GM19395 (cell line): ENCODE measurements around the gene CHST3.
"Not testable (repeated sequence)": the region's sequence is repeated elsewhere in the genome, so short reads cannot be mapped to it uniquely, and the experiment has no call there.

Source experiments
- ATAC-seq: cut with Tn5 transposase; IDR thresholded peaks from one replicate; pipeline ENCODE4 v1.9.1; 2021; ENCODE audit warnings: mild to moderate bottlenecking, moderate library complexity; ENCODE audit not compliant: unreplicated experiment

The CHST3 gene

DNA sequence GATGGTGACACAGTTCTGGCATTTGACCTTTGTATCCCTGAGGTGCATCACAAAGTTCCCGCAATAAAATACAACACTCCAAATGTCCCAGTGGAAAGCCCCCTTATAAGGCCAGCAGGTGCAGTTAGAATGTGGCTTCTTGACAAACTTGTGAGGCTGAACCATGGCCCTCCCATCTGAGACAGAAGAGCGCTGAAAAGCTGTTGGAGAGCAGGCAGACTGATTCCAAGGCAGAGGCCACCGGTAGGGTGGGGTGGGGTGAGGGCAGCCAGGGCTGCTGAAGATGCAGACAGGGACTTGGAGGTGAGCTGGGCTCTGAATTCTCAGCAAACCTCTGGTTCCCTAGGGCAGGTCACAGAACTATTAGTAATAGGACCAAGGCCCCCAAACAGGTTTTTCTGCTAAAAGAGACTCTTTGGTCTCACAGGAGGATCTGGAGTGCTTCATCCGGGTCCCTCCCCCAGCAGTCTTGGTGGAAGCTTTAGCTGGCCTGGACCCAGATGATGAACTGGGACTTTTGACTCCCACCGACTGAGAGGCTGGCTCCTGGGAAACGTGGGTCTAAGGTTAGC, 15.6 kb upstream of the CHST3 start:
- no peak for ATAC-seq

DNA sequence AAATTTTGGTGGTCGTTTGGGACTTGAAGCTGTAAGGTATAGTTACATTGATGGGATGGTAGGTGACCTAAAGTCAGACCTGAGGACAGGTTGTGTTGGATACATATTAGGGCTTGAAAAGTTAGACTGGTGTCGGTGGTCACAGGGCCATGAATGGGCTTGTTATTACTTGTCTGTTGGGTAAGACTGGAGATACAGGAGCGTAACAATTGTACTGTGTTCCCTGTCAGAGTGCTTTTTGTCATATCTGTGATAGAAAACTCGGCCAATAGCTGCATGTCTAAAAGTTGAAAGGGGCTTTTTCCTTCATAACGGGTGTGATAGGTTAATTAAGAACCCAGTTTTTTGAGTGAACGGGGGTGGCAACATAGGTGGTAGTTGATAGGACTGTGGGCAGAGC, 13.5 kb upstream of the CHST3 start:
- no peak for ATAC-seq

DNA sequence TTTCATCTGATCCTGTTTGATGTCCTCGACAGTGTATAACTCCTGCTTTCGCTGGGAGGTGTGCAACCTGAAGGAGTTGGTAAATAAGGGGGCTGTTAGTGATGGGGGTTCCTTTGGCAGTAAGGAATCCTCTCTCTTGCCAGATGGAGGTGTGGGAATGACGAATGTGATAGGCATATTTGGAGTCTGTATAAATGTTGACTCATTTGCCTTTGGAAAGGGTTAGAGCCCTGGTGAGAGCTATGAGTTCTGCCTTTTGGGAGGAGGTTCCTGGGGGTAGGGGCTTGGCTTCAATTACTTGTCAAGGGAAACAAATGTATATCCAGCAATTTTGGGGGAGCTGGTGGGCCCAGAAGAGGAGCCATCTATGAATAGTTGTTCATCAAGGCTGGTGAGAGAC, 11.4 kb upstream of the CHST3 start:
- no peak for ATAC-seq

DNA sequence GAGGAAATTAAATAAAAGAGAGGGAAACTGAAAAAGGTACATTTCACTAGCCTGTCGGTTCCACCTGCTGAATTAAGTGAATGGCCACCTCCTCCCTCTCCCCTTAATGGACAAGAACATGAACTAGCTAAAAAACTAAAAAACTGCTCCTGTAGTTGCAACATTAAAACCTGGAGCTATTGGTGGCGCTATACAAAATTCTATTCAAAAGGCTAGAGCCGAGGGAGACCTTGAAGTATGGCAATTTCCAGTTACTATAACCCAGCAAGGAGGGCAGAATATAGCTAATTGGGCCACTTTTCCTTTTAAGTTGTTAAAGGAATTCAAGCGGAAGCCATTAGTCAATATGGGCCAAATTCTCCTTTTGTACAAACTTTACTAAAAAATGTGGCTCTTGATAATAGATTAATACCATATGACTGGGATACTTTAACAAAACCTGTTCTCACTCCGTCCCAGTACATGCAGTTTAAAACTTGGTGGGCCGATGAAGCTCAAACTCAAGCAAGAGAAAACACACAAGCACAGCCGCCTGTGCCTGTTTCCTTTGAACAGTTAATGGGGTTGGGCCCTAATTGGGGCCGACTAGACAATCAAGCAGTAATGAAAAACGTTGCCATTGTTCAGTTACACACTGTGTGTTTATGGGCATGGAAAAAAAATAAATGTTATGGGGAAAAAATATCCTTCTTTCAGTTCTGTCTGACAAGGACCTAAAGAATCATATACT, 6.5 kb upstream of the CHST3 start:
- no peak for ATAC-seq

DNA sequence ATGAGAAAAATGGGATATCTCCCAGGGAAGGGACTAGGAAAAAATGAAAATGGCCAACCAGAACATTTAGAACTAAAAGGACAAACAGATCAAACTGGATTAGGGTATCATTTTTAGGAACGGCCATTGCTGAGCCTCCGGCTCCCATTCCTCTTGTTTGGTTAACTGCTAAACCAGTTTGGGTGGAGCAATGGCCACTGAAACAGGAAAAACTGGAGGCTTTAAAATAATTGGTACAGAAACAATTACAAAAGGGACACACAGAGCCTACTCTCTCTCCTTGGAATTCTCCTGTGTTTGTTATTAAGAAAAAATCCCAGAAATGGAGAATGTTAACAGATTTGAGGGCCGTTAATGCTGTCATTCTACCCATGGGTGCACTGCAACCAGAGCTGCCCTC, 4.7 kb upstream of the CHST3 start:
- ATAC-seq = no peak

DNA sequence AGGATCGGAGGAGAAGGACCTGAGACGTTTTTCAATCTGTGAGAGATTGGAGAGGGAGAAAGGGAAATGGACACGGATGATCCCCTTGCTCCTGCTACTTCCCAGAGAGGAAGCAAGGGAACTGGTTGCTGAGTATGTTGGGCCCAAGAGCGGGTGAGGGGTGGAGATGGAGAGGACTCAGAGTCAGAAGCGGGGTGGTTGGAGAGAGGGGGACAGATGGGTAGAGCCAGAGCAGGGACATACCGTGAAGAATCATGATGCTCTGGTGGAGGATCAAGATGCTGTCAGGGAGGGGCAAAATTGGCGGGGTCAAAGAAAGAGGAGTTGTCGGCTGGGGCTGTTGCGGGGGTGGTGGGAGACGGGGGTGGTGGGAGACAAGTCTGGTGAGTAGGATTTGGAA, 2.4 kb upstream of the CHST3 start:
- ATAC-seq = no peak

DNA sequence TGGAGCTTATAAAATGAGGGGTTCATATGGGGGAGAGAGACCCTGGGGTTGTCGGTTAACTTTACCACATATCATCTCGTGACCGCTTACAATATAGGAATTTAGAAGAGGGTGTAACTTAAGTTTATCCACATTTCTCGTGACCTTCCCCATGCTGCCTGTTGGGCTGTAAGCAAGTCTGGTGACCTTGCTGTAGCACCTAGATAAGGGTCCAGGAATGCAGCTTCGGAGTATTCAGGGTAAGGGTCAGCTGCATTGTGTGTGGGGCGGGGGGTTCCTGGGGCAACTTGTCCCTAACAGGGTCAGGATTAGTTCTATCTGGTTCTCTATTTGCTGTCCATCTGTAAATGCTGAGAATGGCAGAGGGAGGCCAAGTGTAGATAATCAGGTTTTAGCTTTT, 1.3 kb upstream of the CHST3 start:
- ATAC-seq = no peak

DNA sequence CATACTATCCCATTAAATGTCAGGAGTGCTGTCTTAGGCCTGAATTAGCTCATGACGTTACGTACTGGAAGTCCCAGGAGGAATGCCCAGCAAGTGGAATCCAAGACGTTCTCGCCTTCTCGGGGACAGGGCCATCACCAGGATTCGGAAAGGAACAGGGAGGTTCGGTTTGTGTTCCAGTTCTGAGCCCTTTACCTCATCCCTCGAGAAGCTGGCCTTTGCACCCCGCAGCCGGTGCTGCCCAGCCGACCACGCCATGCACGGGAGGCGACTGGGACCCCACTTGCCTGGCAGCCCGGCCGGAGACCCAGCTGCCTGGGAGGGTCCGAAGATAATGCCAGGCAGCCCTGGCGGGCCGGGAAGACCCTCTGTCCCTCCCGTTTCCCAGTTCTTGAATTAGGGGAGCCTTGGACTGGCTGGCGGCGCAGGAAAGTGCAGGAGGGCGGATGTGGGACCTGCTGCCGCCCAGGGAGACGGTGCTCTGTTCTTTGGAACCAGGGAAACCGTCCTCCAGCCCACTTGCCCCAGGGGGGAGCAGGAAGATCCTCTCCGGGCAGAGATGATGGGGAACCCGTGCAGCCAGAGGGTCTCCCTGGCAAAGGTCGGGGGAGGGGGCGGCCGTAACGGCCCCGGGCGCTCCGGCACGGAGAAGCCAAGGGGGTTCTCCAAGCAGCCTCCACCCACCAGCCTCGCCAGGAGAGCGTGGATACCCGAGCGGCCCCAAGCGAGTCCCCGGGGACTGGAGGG, 671 bp upstream of the CHST3 start:
- ATAC-seq = no peak

DNA sequence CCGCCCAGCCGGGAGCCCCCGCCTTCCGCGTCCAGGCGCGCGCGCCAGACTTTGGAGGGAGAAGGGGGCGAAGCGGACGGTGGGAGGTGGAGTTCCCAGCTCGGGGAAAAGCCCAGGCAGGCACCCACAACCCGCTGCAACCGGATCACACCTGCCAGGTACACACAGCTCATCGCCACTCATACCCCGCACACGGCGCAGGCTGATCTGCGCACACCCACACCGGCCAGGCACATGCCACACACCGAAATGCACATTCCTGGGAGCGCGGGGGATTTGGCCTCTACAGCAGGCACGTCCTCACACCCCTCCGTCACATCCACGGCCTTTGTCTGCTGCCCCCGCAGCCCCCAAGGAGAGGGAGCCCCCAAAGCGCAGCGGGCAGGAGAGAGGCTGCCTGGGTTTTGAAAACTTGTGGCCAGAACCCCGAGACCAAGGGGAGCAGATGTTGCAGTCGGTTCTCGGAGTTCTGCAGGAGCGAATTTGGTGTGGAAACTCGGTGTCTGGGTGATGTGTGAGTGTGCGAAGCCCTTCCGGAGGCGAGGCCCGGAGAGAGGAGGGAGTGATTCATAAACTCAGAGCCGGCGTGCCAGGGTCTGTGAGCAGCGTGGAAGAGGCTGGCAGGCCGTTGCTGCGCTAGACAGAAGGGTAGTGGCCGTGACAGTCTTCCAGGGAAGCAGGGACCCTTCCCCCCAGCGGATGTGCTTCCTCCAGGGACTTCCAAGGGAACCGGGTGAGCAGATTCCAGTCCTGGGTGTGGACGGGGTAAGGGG, 734 bp downstream of the CHST3 start:
- no peak for ATAC-seq

DNA sequence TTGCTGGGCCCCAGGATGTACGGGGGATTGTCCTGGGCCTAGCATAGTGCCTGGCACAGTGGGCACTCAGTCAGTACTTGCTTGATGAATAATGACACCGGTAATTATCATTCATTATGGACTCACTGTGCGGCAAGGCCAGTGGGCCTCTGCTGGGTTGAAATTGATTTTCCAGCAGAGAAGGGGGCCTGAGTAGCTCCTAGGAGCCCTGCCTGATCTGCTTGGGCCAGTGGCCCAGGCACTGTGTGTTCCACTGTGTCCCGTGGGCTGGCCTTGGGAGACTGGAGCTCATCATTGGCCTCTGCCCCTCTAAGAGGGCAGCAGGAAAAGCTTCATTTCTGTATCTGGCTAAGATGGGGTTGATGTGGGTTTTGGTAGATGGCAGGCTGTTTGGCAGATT, 1.4 kb downstream of the CHST3 start:
- no peak for ATAC-seq

DNA sequence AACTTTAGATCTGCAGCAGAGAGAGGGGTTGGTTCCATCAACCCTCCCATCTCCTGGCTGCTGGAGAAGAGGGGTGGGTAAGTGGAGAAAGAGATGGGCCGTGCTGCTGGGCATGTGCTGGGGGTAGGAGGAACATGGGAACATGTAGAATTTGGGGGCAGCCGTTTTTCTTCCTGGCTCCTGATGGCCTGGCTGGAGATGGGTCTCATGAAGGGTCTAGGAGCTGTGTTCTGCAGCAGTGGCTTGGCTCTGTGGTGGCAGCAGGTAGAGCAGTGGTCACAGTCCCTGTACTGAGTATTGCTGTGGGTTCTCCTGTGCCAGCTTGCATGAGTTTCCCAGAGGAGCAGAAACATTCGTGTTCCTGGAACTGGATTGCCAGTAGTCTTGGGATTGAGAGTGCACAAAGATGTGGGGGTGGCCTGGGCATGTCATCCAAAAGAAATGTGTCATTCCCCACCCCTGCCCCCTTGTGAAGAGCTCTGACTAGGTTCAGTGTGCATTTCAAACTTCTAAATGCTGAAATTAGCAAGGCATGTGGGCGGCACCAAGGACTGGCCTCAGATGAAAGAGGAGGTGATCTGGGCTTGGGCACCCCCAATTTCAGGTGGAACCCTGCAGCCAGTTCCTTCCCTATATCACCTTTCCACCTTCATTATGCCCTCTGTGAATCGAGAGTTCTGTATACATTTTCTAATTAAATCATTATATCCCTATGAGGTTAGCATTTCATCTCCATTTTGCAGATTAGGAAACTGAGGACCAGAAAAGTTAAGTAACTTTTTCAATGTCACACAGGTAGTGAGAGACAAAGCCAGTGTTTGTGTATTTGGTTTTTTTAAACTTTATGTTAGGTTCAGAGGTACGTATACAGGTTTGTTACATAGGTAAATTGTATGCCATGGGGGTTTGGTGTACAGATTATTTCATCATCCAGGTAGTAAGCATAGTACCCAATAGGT, 2.1 kb downstream of the CHST3 start:
- ATAC-seq = no peak

DNA sequence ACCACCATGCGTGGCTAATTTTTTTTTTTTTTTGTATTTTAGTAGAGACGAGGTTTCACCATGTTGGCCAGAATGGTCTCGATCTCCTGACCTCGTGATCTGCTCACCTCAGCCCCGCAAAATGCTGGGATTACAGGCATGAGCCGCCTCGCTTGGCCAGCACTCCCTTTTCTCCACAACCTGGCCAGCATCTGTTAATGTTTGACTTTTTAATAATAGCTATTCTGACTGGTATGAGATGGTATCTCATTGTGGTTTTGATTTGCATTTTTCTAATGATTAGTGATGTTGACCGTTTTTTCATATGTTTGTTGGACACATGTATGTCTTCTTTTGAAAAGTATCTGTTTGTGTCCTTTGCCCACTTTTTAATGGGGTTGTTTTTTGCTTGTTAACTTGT, 3.8 kb downstream of the CHST3 start:
- ATAC-seq = not testable (repeated sequence)

DNA sequence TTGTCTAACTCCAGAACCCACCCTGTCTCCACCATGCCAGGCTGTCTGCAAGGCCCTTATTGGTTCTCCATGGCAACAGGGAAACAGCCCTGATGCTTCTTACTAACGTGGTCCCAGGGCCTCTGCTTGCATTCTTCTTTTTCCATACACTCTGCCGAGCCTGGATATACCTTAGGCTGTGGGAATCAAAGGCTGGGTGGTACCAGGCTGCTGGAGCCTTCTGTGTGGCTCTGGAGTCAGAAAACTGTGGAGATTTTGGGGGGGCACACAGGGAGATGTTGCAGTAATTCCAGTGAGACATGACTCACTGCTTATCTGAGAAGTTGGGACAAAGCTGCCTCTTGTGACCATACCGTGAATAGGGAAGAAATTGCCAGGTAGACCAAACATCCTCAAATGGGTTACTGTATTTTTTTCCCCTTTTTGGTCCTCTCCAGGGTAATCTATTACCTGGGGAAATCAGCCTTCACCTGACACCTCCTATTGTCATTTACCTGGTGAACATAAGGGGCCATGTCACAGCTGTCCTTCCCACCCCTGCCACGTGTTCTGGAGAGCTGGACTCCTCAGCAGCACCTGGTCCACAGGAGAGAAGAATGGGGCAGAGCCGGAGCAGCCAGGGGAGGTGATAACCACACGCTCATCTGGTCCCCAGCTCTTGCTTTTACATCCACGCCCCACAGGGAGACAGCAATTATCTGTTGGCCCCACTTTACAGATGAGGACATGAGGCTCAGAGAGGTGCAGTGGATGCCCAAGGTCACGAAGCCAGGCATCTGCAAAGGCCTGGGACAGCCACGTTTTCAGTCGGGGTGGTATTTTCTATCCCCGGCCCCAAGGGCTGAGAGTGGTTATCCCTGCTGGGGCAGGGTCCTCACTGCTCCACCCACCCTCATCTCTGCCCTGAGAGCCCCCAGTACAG, 4.6 kb downstream of the CHST3 start:
- ATAC-seq = no peak

DNA sequence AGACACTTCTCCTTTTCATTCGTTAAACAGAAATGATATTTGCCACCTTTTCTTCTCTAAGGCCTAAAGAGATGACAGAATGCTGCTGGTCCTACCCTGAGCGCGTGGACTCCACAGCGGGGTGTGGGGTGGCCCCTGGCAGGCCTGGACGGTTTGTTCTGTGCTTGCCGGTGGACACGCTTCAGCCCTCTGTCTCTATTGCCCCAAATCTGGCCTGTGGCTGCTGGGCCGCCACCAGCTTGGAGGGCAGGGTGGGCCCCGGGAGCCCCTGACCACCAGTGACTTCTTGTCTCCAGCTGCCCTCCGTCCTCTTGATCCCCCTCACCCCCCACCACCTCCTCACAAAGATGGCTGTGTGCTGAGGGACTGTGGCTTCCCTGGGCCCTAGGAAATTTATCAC, 5.7 kb downstream of the CHST3 start:
- no peak for ATAC-seq

DNA sequence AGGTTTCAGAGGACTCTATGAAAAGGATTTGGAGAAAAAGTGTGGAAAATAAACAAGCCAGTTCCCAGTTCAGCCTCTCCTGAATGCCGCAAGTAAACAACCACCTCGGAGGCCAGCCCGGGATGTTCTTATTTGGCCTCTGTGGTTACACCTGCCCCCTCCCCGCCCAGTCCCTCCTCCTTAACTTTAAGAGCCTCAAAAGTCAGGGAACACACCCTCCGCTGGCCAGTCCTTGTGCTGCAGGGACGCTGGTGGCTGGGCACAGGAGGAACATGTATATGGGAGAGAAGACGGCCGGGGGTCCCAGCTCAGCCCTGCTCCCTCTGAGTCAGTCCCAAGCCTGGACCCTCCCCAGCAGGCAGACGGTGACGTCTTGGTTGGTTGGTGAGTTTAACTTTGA, 6.1 kb downstream of the CHST3 start:
- ATAC-seq = no peak

DNA sequence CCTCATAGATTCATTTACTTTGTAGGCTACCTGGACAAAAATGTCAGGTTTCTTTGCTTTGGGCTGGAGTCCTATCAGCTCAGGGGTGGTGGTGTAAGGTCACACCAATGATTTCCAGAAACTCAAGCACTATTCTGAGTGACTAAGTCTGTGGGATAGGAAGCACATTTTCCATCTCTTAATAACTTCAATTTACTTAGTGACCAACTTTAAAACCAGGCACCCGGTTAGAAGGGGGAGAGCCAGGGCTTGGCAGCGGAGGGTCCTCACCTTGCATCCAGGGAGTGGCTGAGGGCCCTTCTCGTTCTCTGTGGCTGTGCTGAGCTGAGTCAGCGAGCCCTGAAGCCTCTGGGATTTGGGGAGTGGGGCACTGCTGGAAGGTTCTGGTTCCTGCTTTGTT, 6.7 kb downstream of the CHST3 start:
- no peak for ATAC-seq

DNA sequence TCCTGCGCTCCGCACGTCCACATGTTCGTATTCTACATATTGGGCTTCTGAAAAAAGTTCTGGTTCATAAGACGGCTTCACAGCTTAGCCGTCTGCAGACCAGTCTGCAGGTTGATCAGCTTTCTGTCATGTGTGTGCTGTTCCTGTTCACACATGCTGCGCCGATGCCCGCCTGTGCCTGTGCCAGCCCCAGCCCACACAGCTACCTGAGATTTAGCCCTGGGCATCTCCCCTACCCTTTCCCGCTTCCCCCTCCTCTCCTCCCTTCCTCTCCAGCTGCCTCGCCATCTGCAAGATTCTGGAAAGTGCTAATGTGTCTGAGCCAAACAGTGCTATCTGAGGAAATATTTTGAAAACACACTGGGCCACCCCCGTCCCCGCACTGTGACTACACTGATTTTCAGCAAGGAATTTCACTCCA, 7.1 kb downstream of the CHST3 start:
- no peak for ATAC-seq

DNA sequence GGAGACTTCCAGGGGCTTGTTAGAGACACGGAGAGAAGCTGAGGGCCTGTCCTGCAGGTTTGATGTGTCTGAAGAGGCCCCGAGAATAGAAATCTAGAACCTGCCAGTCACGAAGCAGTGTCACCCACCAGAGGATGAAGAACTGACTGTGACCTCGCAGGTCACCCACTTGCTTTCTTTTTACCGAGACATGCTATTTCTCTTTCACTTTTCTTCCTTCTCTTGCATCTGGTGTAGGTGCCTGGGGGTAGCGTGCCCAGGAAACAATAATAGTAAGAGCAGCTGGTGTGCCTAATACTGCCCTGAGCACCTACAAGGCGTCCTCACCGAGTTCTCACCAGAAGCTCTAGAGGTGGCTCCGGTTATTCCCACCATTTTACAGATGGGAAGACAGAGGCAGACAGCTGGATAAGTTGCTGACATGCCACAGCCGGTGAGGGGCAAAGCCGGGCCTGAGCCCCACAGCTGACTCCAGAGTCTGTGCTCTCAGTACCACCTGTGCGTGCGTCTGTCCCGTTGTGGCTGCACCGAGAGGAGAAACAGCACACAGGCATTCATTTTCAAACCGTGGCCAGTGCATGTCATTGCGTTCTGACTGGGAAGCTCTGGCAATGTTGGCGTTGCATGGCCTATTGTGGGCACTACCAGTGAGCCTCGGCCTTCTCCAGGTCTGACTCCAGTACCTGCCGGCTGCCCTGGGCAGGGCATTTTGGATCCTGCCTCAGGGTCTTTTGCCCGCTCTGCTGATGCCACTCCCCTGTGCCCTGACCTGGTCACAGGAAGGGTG, 7.8 kb downstream of the CHST3 start:
- ATAC-seq = no peak
